MM.1S (cell line): ENCODE data around the gene FMN2.

Source experiments
- DNase-seq: peaks from one replicate; pipeline ENCODE4 v3.0.0-alpha.2; 2015
- H2AFZ ChIP-seq: fragments of 300-600 bp; sonication (generic); 2 replicates; pipeline ENCODE4 v1.6.0; 2016; ENCODE audit warnings: antibody characterized with exemption, low read length
- H3F3A ChIP-seq: fragments of 300-600 bp; sonication (generic); 2 replicates; pipeline ENCODE4 v1.6.1; 2016; ENCODE audit warnings: mild to moderate bottlenecking, antibody characterized with exemption, low read length, moderate library complexity, mixed read lengths; ENCODE audit not compliant: insufficient read depth
- H3K27ac ChIP-seq: fragments of 300-600 bp; sonication (generic); 2 replicates; pipeline ENCODE4 v1.5.1; 2016; ENCODE audit warnings: mild to moderate bottlenecking, low read length
- H3K27me3 ChIP-seq: fragments of 300-600 bp; sonication (generic); replicated peaks from 2 replicates; pipeline ENCODE4 v1.6.0; 2016; ENCODE audit warnings: low read length; ENCODE audit not compliant: insufficient read depth
- H3K36me3 ChIP-seq: fragments of 300-600 bp; sonication (generic); replicated peaks from 2 replicates; pipeline ENCODE4 v1.6.1; 2016; ENCODE audit warnings: mild to moderate bottlenecking, low read length, mixed read lengths; ENCODE audit not compliant: insufficient read depth
- H3K4me1 ChIP-seq: fragments of 300-600 bp; sonication (generic); 2 replicates; pipeline ENCODE4 v1.6.1; 2016; ENCODE audit warnings: low read length, mixed read lengths
- H3K4me2 ChIP-seq: fragments of 300-600 bp; sonication (generic); 2 replicates; pipeline ENCODE4 v1.6.0; 2016; ENCODE audit warnings: low read depth, low read length
- H3K4me3 ChIP-seq: fragments of 300-600 bp; sonication (generic); 2 replicates; pipeline ENCODE4 v1.5.1; 2016; ENCODE audit warnings: low read length, mixed read lengths
- H3K79me2 ChIP-seq: fragments of 300-600 bp; sonication (generic); 2 replicates; pipeline ENCODE4 v1.6.1; 2016; ENCODE audit warnings: mixed run types, low read length, mixed read lengths
- H3K9ac ChIP-seq: fragments of 300-600 bp; sonication (generic); 2 replicates; pipeline ENCODE4 v1.6.1; 2016; ENCODE audit warnings: low read length, mixed read lengths
- H3K9me2 ChIP-seq: fragments of 300-600 bp; sonication (generic); replicated peaks from 2 replicates; pipeline ENCODE4 v1.6.1; 2016; ENCODE audit warnings: mild to moderate bottlenecking, low read length, mixed read lengths; ENCODE audit not compliant: insufficient read depth
- H3K9me3 ChIP-seq: fragments of 300-600 bp; sonication (generic); replicated peaks from 2 replicates; pipeline ENCODE4 v1.6.1; 2016; ENCODE audit warnings: mild to moderate bottlenecking, low read length, mixed read lengths; ENCODE audit not compliant: insufficient read depth
- H4K20me1 ChIP-seq: fragments of 300-600 bp; sonication (generic); 2 replicates; pipeline ENCODE4 v1.6.1; 2016; ENCODE audit warnings: mild to moderate bottlenecking, low read length, moderate library complexity, mixed read lengths; ENCODE audit not compliant: insufficient read depth
- CTCF ChIP-seq: fragments of 300-600 bp; sonication (generic); IDR thresholded peaks from 2 replicates; pipeline ENCODE4 v1.5.1; 2016; ENCODE audit warnings: antibody characterized with exemption, low read length, mixed read lengths
- EZH2 ChIP-seq: fragments of 300-600 bp; sonication (generic); optimal IDR thresholded peaks from 2 replicates; pipeline ENCODE3; 2017; ENCODE audit warnings: low read depth, mild to moderate bottlenecking, antibody characterized with exemption, low read length, mixed read lengths
- EZH2phosphoT487 ChIP-seq: fragments of 300-600 bp; sonication (generic); IDR thresholded peaks from 2 replicates; pipeline ENCODE4 v1.6.1; 2018; ENCODE audit warnings: antibody characterized with exemption, low read length

Gene FMN2

GRCh38 chr1:240351690-240352089 is 260.0 kb downstream of the FMN2 start:
- Histone ChIP-seq H3K79me2 (no peaks in the 10 kb centered on the region), H3K9ac (no peak overlapping the region), H3K9me3 (no peaks in the 10 kb centered on the region), H3K9me2 (no peaks in the 10 kb centered on the region), H3F3A (no peaks in the 10 kb centered on the region), H3K27ac (no peak overlapping the region), H3K4me3 (no peak overlapping the region), H4K20me1 (no peaks in the 10 kb centered on the region), H3K4me1 (no peaks in the 10 kb centered on the region), H3K4me2 (no peak overlapping the region), H2AFZ (no peak overlapping the region), H3K36me3 (no peaks in the 10 kb centered on the region), H3K27me3 (no peaks in the 10 kb centered on the region)
- DNase-seq: no peak
- TF ChIP-seq EZH2phosphoT487 (no peak), EZH2 (no peak)

GRCh38 chr1:240352769-240353168 is 261.1 kb downstream of the FMN2 start:
- Histone ChIP-seq H3K9me3 (no peaks in the 10 kb centered on the region), H3K4me1 (no peaks in the 10 kb centered on the region), H3K4me2 (no peak overlapping the region), H4K20me1 (no peaks in the 10 kb centered on the region), H3K9me2 (no peaks in the 10 kb centered on the region), H3K27me3 (no peaks in the 10 kb centered on the region), H3K79me2 (no peaks in the 10 kb centered on the region), H3K36me3 (no peaks in the 10 kb centered on the region), H3K4me3 (no peak overlapping the region), H2AFZ (no peak overlapping the region), H3F3A (no peaks in the 10 kb centered on the region), H3K27ac (no peak overlapping the region), H3K9ac (no peak overlapping the region)
- no peak for TF ChIP-seq CTCF
- TF ChIP-seq EZH2phosphoT487: no peak
- no peak for TF ChIP-seq EZH2
- no peak for DNase-seq

- Histone ChIP-seq H4K20me1 (no peaks in the 10 kb centered on the region), H3K4me2 (no peak overlapping the region), H3K9ac (no peak overlapping the region), H3K27me3 (no peaks in the 10 kb centered on the region), H3K9me3 (no peaks in the 10 kb centered on the region), H3K9me2 (no peaks in the 10 kb centered on the region), H3K4me1 (no peaks in the 10 kb centered on the region), H3K36me3 (no peaks in the 10 kb centered on the region), H2AFZ (no peak overlapping the region), H3K27ac (no peak overlapping the region), H3K4me3 (no peak overlapping the region), H3K79me2 (no peaks in the 10 kb centered on the region), H3F3A (no peaks in the 10 kb centered on the region)
- TF ChIP-seq EZH2phosphoT487 (no peak), EZH2 (no peak), CTCF (no peak)
- no peak for DNase-seq
Observed at GRCh38 chr1:240356568-240356967, 264.9 kb downstream of the FMN2 start.

GRCh38 chr1:240362046-240362445 is 270.4 kb downstream of the FMN2 start:
- no peak for DNase-seq
- TF ChIP-seq CTCF (no peak), EZH2 (no peak), EZH2phosphoT487 (no peak)
- Histone ChIP-seq H3K27me3 (no peaks in the 10 kb centered on the region), H4K20me1 (no peaks in the 10 kb centered on the region), H2AFZ (no peak overlapping the region), H3K4me2 (no peak overlapping the region), H3K79me2 (no peaks in the 10 kb centered on the region), H3F3A (no peaks in the 10 kb centered on the region), H3K9me2 (no peaks in the 10 kb centered on the region), H3K4me1 (no peaks in the 10 kb centered on the region), H3K4me3 (no peak overlapping the region), H3K9ac (no peak overlapping the region), H3K9me3 (no peaks in the 10 kb centered on the region), H3K27ac (no peak overlapping the region), H3K36me3 (no peaks in the 10 kb centered on the region)
